WERI-Rb-1 (cell line): ENCODE results near the gene EVX2.

ENCODE experiments used
- DNase-seq: peaks from one replicate; pipeline ENCODE4 v3.0.0-alpha.2; 2020
- H3K27ac ChIP-seq: fragments of 250-450 bp; sonication (Bioruptor Pico); 2 replicates; pipeline ENCODE4 v1.5.1; 2020; ENCODE audit warnings: mild to moderate bottlenecking, moderate library complexity
- H3K27me3 ChIP-seq: fragments of 250-450 bp; sonication (Bioruptor Pico); 2 replicates; pipeline ENCODE4 v1.5.1; 2021; ENCODE audit warnings: mild to moderate bottlenecking, low read depth, moderate library complexity; ENCODE audit not compliant: insufficient read depth, severe bottlenecking
- H3K36me3 ChIP-seq: fragments of 250-450 bp; sonication (Bioruptor Pico); 2 replicates; pipeline ENCODE4 v1.5.1; 2020; ENCODE audit warnings: mild to moderate bottlenecking, moderate library complexity
- H3K4me3 ChIP-seq: 2 replicates; pipeline ENCODE4 v1.5.1; 2011; ENCODE audit warnings: low read depth, mild to moderate bottlenecking, control low read depth, low read length
- H3K9me3 ChIP-seq: fragments of 250-450 bp; sonication (Bioruptor Pico); 2 replicates; pipeline ENCODE4 v1.5.1; 2021; ENCODE audit warnings: mild to moderate bottlenecking, moderate library complexity; ENCODE audit not compliant: severe bottlenecking
- TF ChIP-seq, protein P1 (sequence below): IDR thresholded peaks from 2 replicates; pipeline ENCODE4 v1.5.1; 2011; ENCODE audit warnings: low read depth, mild to moderate bottlenecking, control low read depth, inconsistent platforms, low read length

The EVX2 gene

DNA sequence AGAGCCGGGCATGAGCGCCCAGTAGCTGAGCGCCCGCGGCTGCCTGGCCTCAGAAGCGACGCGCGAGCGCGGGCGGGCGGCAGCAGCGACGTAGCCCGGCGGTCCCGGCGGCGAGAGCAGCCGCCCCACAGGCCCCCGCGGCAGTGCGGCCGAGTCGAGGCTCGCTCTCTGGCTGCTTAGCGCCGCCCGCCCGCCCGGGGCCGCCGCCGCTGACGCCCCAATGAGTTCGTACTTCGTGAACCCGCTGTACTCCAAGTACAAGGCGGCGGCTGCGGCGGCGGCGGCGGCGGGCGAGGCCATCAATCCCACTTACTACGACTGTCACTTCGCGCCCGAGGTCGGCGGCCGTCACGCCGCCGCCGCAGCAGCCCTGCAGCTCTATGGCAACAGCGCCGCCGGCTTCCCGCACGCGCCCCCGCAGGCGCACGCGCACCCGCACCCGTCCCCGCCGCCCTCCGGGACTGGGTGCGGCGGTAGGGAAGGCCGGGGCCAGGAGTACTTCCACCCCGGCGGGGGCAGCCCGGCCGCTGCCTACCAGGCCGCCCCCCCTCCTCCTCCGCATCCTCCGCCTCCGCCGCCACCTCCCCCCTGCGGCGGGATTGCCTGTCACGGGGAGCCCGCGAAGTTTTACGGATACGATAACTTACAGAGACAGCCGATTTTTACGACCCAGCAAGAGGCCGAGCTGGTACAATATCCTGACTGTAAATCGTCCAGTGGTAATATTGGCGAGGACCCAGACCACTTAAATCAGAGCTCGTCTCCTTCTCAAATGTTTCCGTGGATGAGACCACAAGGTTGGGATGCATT is 46.6 kb upstream of the EVX2 start:
- peaks cover 9% of the 10 kb centered on the region for H3K9me3 ChIP-seq
- H3K27ac ChIP-seq = no peak overlapping the region
- no peak for DNase-seq
- no peaks in the 10 kb centered on the region for H3K36me3 ChIP-seq
- H3K4me3 ChIP-seq = no peak overlapping the region; the same call in 1 of the 2 replicates
- TF ChIP-seq, protein P1, sequence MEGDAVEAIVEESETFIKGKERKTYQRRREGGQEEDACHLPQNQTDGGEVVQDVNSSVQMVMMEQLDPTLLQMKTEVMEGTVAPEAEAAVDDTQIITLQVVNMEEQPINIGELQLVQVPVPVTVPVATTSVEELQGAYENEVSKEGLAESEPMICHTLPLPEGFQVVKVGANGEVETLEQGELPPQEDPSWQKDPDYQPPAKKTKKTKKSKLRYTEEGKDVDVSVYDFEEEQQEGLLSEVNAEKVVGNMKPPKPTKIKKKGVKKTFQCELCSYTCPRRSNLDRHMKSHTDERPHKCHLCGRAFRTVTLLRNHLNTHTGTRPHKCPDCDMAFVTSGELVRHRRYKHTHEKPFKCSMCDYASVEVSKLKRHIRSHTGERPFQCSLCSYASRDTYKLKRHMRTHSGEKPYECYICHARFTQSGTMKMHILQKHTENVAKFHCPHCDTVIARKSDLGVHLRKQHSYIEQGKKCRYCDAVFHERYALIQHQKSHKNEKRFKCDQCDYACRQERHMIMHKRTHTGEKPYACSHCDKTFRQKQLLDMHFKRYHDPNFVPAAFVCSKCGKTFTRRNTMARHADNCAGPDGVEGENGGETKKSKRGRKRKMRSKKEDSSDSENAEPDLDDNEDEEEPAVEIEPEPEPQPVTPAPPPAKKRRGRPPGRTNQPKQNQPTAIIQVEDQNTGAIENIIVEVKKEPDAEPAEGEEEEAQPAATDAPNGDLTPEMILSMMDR = no peak
- peaks cover 94% of the 10 kb centered on the region for H3K27me3 ChIP-seq

- H3K9me3 ChIP-seq = peaks cover 9% of the 10 kb centered on the region
- DNase-seq = no peak
- H3K27ac ChIP-seq = no peak overlapping the region
- TF ChIP-seq, protein P1 = no peak
- 0 out of 2 replicates have a peak overlapping the region, but pooled peaks have one; percentile 5 for H3K4me3 ChIP-seq
- peaks cover 94% of the 10 kb centered on the region for H3K27me3 ChIP-seq
- H3K36me3 ChIP-seq = no peaks in the 10 kb centered on the region
These were observed 46.0 kb upstream of the EVX2 start for GRCh38 chr2:176129813-176130146.

DNA sequence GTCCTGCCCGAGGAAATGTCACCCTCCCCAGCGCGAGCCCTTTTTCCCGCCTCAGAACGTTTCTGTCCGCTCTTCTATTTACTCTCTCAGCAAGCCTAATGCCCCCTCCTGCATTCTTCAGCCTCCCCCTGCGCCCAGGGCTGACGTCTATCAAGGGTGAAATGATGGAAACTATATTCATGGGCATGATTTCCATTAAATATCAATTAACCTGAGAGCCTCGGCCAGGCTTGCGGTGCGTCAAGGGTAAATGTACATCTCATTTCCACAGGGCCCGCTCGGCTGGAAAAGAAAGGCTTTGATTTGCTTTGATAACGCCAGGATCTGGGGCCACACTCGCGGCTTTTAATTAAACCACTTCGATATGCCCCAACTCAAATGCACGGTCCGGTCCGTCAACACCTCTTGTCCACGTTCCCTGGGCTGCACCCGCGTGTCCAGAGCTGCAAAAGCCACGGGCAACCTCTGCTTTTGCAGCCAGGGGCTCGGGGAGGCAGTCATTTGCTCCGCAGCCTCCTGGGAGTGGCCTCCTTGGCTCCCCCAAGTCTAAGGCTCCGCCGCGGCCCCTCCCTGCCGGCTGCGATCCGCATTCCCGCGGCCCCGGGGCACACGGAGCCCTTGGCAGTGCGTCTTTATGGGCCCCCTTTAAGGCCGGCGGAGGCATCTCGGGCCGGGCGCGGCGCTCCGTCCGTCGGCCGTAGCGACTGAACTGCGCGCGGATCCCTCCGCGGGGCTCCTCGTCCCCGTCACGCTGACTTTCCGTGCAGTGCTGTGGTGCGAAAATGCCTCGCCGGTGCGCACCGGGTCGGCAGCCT is 45.4 kb upstream of the EVX2 start, which contains the start of gene HOXD8:
Gene HOXD8 (plus strand): TSS at position 724 of the 815 bp plus-strand sequence. CDS start 662 bp downstream, outside the sequence.
- H3K27ac ChIP-seq = no peak within 1 kb of the TSS
- peak within 1 kb of the TSS; percentile 16 for H3K4me3 ChIP-seq

DNA sequence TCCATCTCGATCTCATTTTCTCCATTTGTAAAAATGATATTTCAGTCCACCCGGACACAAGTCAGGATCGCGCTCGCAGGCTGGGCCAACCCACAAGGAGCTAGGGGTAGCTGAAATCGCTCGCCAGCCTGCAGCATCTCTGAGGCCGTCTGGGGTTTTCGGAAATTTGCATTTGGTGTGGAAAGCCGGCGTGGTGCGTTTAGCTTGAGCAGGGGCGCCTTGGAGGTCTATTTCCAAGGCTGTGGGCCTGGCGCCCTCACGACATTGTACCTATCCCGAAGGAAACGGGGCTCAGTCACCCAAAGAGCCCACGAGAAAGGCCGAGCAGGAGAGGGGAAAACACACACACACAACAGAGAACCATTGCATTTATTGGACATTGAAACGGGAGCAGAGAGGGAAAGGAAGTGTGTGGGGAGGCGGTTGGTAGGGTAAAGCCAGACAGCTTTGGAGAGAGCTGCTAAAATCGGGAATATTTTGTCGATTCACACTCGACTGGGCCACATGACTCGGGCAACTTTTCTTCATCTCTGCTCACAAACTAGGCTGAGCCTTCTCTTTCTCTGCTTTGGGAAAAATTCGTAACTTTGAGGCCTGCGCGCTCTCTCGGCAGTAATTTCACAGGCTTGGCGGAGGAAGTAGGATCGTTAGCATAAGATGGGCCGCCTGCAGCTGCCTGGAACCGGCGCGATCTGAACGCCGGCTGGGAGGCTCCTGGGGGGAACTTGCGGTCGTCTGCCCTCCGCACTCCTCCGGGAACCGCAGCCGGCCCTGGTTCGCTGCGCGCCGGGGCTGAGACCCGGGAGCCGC is 44.6 kb upstream of the EVX2 start:
- Histone ChIP-seq H3K4me3 (no peak overlapping the region), H3K27ac (no peak overlapping the region), H3K27me3 (peaks cover 94% of the 10 kb centered on the region), H3K36me3 (no peaks in the 10 kb centered on the region), H3K9me3 (peaks cover 9% of the 10 kb centered on the region)
- TF ChIP-seq, protein P1 = no peak
- DNase-seq = no peak

More for the DNA sequence above, 45.4 kb upstream of the EVX2 start, which contains the start of gene HOXD8:
- no peak for DNase-seq
- TF ChIP-seq, protein P1 = no peak
- Histone ChIP-seq H3K9me3 (peaks cover 9% of the 10 kb centered on the region), H3K36me3 (no peaks in the 10 kb centered on the region), H3K27me3 (peaks cover 94% of the 10 kb centered on the region)

- peaks cover 9% of the 10 kb centered on the region for H3K9me3 ChIP-seq
- DNase-seq = no peak
- TF ChIP-seq, protein P1 = no peak
- peaks cover 94% of the 10 kb centered on the region for H3K27me3 ChIP-seq
- no peak overlapping the region for H3K27ac ChIP-seq
- H3K4me3 ChIP-seq = no peak overlapping the region
- H3K36me3 ChIP-seq = no peaks in the 10 kb centered on the region
These were observed 44.0 kb upstream of the EVX2 start for GRCh38 chr2:176127774-176128072.
